Activated CD8-positive, alpha-beta memory T cell treated with anti-CD3 and anti-CD28 coated beads, Interleukin-2, amount 50 U/mL, for 24 hours (primary cell): ENCODE results near the gene PRR3.

Source experiments
- DNase-seq: peaks from one replicate; pipeline ENCODE4 v3.0.0-alpha.2; 2020; ENCODE audit errors: extremely low read depth

Gene PRR3

GRCh38 chr6:30612213-30612612 lies 55.1 kb downstream of the PRR3 start:
- no peak for DNase-seq

GRCh38 chr6:30612687-30613248 lies 55.7 kb downstream of the PRR3 start:
- DNase-seq = no peak
